IMR-90 (cell line): ENCODE measurements around the gene CCR5AS.

Experiments
- ATAC-seq: fragments of 200-7000 bp; cut with Tn5 transposase; 2 replicates; pipeline ENCODE4 v1.9.1; 2020; ENCODE audit warnings: low read depth, mild to moderate bottlenecking, moderate library complexity
- BruUV-seq: library from RNA; stranded (reverse); fragments of 400-500 nt; replicated peaks from 2 replicates; lab custom pipeline; 2021; lab: Mats Ljungman, UMichigan
- CTCF ChIA-PET: fragments of 300-600 bp; formaldehyde crosslinking; extraction: SDS; loops from one replicate; lab custom pipeline; 2021; ENCODE audit warnings: antibody characterized with exemption; lab: Yijun Ruan, JAX
- POLR2A ChIA-PET: fragments of 300-600 bp; sonication (Branson Sonifier 250); formaldehyde crosslinking; loops from one replicate; lab custom pipeline; 2022; ENCODE audit warnings: antibody characterized with exemption; ENCODE audit not compliant: unreplicated experiment; lab: Charles Lee
- DNase-seq: peaks from one replicate; pipeline ENCODE4 v3.0.0; 2013
- H2AFZ ChIP-seq: replicated peaks from 2 replicates; pipeline ENCODE3; 2013; ENCODE audit warnings: low read length, mild to moderate bottlenecking; ENCODE audit not compliant: poor library complexity
- H2AK5ac ChIP-seq: 2 replicates; pipeline ENCODE4 v1.6.1; 2013; ENCODE audit warnings: low read depth, low read length, inconsistent platforms
- H2AK9ac ChIP-seq: replicated peaks from 2 replicates; pipeline ENCODE3; 2013; ENCODE audit warnings: mild to moderate bottlenecking, low read depth, low read length, moderate library complexity; ENCODE audit not compliant: poor library complexity
- H2BK120ac ChIP-seq: 2 replicates; pipeline ENCODE4 v1.6.1; 2013; ENCODE audit warnings: low read depth, low read length, inconsistent platforms
- H2BK15ac ChIP-seq: 3 replicates; pipeline ENCODE4 v1.6.1; 2013; ENCODE audit warnings: low read depth, low read length, inconsistent platforms
- H2BK20ac ChIP-seq: 2 replicates; pipeline ENCODE4 v1.6.1; 2013; ENCODE audit warnings: low read depth, mild to moderate bottlenecking, inconsistent platforms, low read length, moderate library complexity
- H2BK5ac ChIP-seq: 2 replicates; pipeline ENCODE4 v1.6.1; 2013; ENCODE audit warnings: mild to moderate bottlenecking, low read depth, low read length, inconsistent platforms; ENCODE audit not compliant: poor library complexity, severe bottlenecking
- H3K14ac ChIP-seq: replicated peaks from 2 replicates; pipeline ENCODE4 v1.6.1; 2013; ENCODE audit warnings: low read depth, low read length, inconsistent platforms
- H3K18ac ChIP-seq: 2 replicates; pipeline ENCODE4 v1.6.1; 2013; ENCODE audit warnings: low read depth, low read length, control low read depth
- H3K23ac ChIP-seq: 2 replicates; pipeline ENCODE4 v1.6.1; 2013; ENCODE audit warnings: low read depth, low read length, inconsistent platforms
- H3K27ac ChIP-seq: 2 replicates; pipeline ENCODE4 v1.5.1; 2013; ENCODE audit warnings: mild to moderate bottlenecking, control low read depth, low read length; ENCODE audit not compliant: insufficient read depth
- H3K27me3 ChIP-seq: 2 replicates; pipeline ENCODE4 v1.6.1; 2013; ENCODE audit warnings: low read length; ENCODE audit not compliant: control insufficient read depth, insufficient read depth
- H3K36me3 ChIP-seq: 2 replicates; pipeline ENCODE4 v1.6.1; 2013; ENCODE audit warnings: low read length, mixed read lengths; ENCODE audit not compliant: control insufficient read depth, insufficient read depth
- H3K4ac ChIP-seq: 2 replicates; pipeline ENCODE4 v1.6.1; 2013; ENCODE audit warnings: low read depth, low read length, inconsistent platforms
- H3K4me1 ChIP-seq: 2 replicates; pipeline ENCODE4 v1.6.1; 2013; ENCODE audit warnings: low read length, mixed read lengths; ENCODE audit not compliant: control insufficient read depth, insufficient read depth
- H3K4me2 ChIP-seq: 2 replicates; pipeline ENCODE4 v1.6.1; 2013; ENCODE audit warnings: low read depth, mild to moderate bottlenecking, control low read depth, low read length, moderate library complexity
- H3K4me3 ChIP-seq: 2 replicates; pipeline ENCODE4 v1.5.1; 2013; ENCODE audit warnings: low read depth, mild to moderate bottlenecking, control low read depth, low read length, moderate library complexity; ENCODE audit not compliant: insufficient read depth
- H3K56ac ChIP-seq: 2 replicates; pipeline ENCODE4 v1.6.1; 2013; ENCODE audit warnings: low read length, inconsistent platforms; ENCODE audit not compliant: insufficient read depth; ENCODE audit errors: extremely low read depth
- H3K79me1 ChIP-seq, 2 experiments: 2 replicates each; pipeline ENCODE4 v1.6.1; 2013; ENCODE audit warnings: low read length in 2 of 2, inconsistent platforms in 1 of 2, low read depth in 1 of 2
- H3K9ac ChIP-seq: 2 replicates; pipeline ENCODE4 v1.6.1; 2013; ENCODE audit warnings: low read depth, low read length, control low read depth
- H3K9me1 ChIP-seq: 2 replicates; pipeline ENCODE4 v1.6.1; 2013; ENCODE audit warnings: low read length, inconsistent platforms; ENCODE audit not compliant: insufficient read depth
- H3K9me3 ChIP-seq: 2 replicates; pipeline ENCODE4 v1.6.1; 2013; ENCODE audit warnings: low read length; ENCODE audit not compliant: control insufficient read depth, insufficient read depth
- H4K20me1 ChIP-seq: 2 replicates; pipeline ENCODE4 v1.6.1; 2013; ENCODE audit warnings: low read length, inconsistent platforms; ENCODE audit not compliant: insufficient read depth
- H4K5ac ChIP-seq: 2 replicates; pipeline ENCODE4 v1.6.1; 2013; ENCODE audit warnings: mild to moderate bottlenecking, low read depth, low read length, control low read depth
- H4K8ac ChIP-seq, 2 experiments: 2 replicates each; pipeline ENCODE4 v1.6.1; 2013; ENCODE audit warnings: low read depth in 2 of 2, low read length in 2 of 2, control low read depth in 1 of 2, inconsistent platforms in 1 of 2
- H4K91ac ChIP-seq: 2 replicates; pipeline ENCODE4 v1.6.1; 2013; ENCODE audit warnings: low read depth, low read length, inconsistent platforms; ENCODE audit not compliant: insufficient read depth
- BHLHE40 ChIP-seq: fragments of 150-350 bp; IDR thresholded peaks from 2 replicates; pipeline ENCODE4 v1.6.1; 2016; ENCODE audit warnings: mild to moderate bottlenecking, low read depth, low read length
- CEBPB ChIP-seq: IDR thresholded peaks from 2 replicates; pipeline ENCODE4 v1.6.1; 2012; ENCODE audit warnings: low read depth, low read length, improper control_type of control experiment
- CHD1 ChIP-seq: IDR thresholded peaks from 2 replicates; pipeline ENCODE4 v1.6.1; 2012; ENCODE audit warnings: low read depth, low read length, improper control_type of control experiment
- FOS ChIP-seq: fragments of 150-350 bp; IDR thresholded peaks from 2 replicates; pipeline ENCODE4 v1.6.1; 2016; ENCODE audit warnings: low read depth, low read length
- MAZ ChIP-seq: IDR thresholded peaks from 2 replicates; pipeline ENCODE4 v1.6.1; 2012; ENCODE audit warnings: low read depth, mild to moderate bottlenecking, low read length, improper control_type of control experiment, moderate library complexity, borderline replicate concordance
- MXI1 ChIP-seq: IDR thresholded peaks from 2 replicates; pipeline ENCODE4 v1.6.1; 2012; ENCODE audit warnings: low read depth, mild to moderate bottlenecking, low read length, moderate library complexity, borderline replicate concordance
- NFE2L2 ChIP-seq: fragments of 150-350 bp; IDR thresholded peaks from 2 replicates; pipeline ENCODE4 v1.6.1; 2016; ENCODE audit warnings: low read depth, mild to moderate bottlenecking, low read length
- POLR2A ChIP-seq: IDR thresholded peaks from 2 replicates; pipeline ENCODE4 v1.6.1; 2012; ENCODE audit warnings: mild to moderate bottlenecking, low read depth, low read length
- RAD21 ChIP-seq: IDR thresholded peaks from 2 replicates; pipeline ENCODE4 v1.6.1; 2012; ENCODE audit warnings: low read length, improper control_type of control experiment
- RCOR1 ChIP-seq: IDR thresholded peaks from 2 replicates; pipeline ENCODE4 v1.6.1; 2012; ENCODE audit warnings: mild to moderate bottlenecking, low read length, improper control_type of control experiment; ENCODE audit not compliant: insufficient replicate concordance
- RFX5 ChIP-seq: IDR thresholded peaks from 2 replicates; pipeline ENCODE4 v1.8.0; 2012; ENCODE audit warnings: low read depth, mild to moderate bottlenecking, low read length, moderate library complexity
- SMC3 ChIP-seq: fragments of 150-350 bp; IDR thresholded peaks from 2 replicates; pipeline ENCODE4 v1.6.1; 2016; ENCODE audit warnings: low read depth, mild to moderate bottlenecking, antibody characterized with exemption, low read length, moderate library complexity
- WGBS, 2 experiments: methylation state at CpG; one replicate each; pipeline versions ENCODE4 v1.1.5 to v1.1.7; 2013; ENCODE audit warnings: missing lambda C conversion rate in 2 of 2; ENCODE audit not compliant: insufficient read length in 1 of 2; ENCODE audit errors: extremely low coverage in 2 of 2; 5-methylcytosine and 5-hydroxymethylcytosine counted together
- dilution Hi-C: fragments of 300-500 bp; cut with HindIII; formaldehyde crosslinking; loops from one replicate; pipeline ENCODE4 v1.14.3; 2018; ENCODE audit warnings: low sequenced_read_pairs; ENCODE audit not compliant: unreplicated experiment
- in situ Hi-C: fragments of 300-500 bp; cut with MboI; formaldehyde crosslinking; loops from 3 replicates; pipeline ENCODE4 v1.14.3; 2019; ENCODE audit warnings: low sequenced_read_pairs, inconsistent platforms, mixed read lengths
- intact Hi-C: fragments of 100-400 bp; cut with micrococcal nuclease; formaldehyde crosslinking; loops from 2 replicates; pipeline ENCODE4 v1.10.0; 2022
- TF ChIP-seq, protein P1 (sequence below): conservative IDR thresholded peaks from 2 replicates; pipeline ENCODE4 v1.5.1; 2012; ENCODE audit warnings: mild to moderate bottlenecking, low read depth, low read length, improper control_type of control experiment
- TF ChIP-seq, protein P2 (sequence below): fragments of 150-350 bp; IDR thresholded peaks from 2 replicates; pipeline ENCODE4 v1.6.1; 2017; ENCODE audit warnings: mild to moderate bottlenecking, antibody characterized with exemption, low read length, low read depth
- TF ChIP-seq, protein P3 (sequence below): fragments of 150-350 bp; IDR thresholded peaks from 2 replicates; pipeline ENCODE4 v1.6.1; 2016; ENCODE audit warnings: low read depth, mild to moderate bottlenecking, low read length, moderate library complexity, borderline replicate concordance

Gene CCR5AS

DNA sequence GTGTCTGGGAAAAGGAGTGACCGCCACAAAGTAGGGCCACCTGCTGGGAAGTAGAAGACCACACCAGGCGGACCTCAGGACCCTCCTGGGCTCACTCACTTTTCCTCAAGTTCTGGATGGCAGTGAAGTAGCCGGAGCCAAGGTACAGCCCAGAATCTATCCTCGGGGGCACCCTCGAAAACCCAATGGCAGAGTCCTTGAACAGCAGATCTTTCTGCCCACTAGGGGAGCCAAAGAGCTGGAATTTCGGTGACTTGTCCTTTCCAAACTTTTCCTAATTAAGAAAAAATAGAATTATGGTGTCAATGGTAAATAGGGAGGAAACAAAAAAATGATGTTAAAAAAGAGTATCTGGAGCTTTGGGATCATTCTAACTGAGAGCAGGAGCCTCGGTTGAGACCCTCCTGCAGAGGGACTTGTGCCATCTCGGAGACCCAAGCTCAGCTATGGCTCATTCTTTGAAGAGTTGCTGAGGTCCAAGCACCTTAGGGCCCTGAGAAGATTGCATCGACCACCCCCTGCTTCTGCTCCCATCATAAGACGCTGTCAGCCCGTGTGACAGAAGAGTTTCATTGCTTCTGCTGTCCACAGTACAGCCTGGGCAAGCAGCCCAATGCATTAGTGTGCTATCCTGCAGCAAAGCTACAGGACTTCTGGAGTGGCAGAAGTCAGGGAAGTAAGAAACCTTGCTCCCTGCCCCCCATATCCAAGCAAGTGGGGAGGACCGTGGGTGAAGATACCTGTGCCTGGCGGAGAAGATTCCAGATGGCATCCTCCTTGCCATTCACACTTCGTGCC lies 43.1 kb upstream of the CCR5AS start:
- WGBS, 2 experiments: 85% methylated on average over 6 of the region's 14 CpGs; no CpG with 5 or more reads in 1 of the 2 experiments
- no TSS peak for BruUV-seq
- TF ChIP-seq CEBPB (no peak), CHD1 (no peak), MAZ (no peak), POLR2A (no peak), RAD21 (peak; percentile 45), BHLHE40 (no peak), SMC3 (no peak), MXI1 (no peak), NFE2L2 (no peak), RCOR1 (no peak), RFX5 (no peak), FOS (no peak)
- TF ChIP-seq, protein P1, sequence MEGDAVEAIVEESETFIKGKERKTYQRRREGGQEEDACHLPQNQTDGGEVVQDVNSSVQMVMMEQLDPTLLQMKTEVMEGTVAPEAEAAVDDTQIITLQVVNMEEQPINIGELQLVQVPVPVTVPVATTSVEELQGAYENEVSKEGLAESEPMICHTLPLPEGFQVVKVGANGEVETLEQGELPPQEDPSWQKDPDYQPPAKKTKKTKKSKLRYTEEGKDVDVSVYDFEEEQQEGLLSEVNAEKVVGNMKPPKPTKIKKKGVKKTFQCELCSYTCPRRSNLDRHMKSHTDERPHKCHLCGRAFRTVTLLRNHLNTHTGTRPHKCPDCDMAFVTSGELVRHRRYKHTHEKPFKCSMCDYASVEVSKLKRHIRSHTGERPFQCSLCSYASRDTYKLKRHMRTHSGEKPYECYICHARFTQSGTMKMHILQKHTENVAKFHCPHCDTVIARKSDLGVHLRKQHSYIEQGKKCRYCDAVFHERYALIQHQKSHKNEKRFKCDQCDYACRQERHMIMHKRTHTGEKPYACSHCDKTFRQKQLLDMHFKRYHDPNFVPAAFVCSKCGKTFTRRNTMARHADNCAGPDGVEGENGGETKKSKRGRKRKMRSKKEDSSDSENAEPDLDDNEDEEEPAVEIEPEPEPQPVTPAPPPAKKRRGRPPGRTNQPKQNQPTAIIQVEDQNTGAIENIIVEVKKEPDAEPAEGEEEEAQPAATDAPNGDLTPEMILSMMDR: peak; percentile 50
- TF ChIP-seq, protein P2, sequence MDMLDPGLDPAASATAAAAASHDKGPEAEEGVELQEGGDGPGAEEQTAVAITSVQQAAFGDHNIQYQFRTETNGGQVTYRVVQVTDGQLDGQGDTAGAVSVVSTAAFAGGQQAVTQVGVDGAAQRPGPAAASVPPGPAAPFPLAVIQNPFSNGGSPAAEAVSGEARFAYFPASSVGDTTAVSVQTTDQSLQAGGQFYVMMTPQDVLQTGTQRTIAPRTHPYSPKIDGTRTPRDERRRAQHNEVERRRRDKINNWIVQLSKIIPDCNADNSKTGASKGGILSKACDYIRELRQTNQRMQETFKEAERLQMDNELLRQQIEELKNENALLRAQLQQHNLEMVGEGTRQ: no peak
- TF ChIP-seq, protein P3, sequence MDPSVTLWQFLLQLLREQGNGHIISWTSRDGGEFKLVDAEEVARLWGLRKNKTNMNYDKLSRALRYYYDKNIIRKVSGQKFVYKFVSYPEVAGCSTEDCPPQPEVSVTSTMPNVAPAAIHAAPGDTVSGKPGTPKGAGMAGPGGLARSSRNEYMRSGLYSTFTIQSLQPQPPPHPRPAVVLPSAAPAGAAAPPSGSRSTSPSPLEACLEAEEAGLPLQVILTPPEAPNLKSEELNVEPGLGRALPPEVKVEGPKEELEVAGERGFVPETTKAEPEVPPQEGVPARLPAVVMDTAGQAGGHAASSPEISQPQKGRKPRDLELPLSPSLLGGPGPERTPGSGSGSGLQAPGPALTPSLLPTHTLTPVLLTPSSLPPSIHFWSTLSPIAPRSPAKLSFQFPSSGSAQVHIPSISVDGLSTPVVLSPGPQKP: no peak

More for the DNA sequence above, 43.1 kb upstream of the CCR5AS start:
- Histone ChIP-seq H2BK5ac (no peak overlapping the region), H4K20me1 (no peaks in the 10 kb centered on the region), H3K27ac (no peak overlapping the region), H3K4me3 (no peak overlapping the region), H3K36me3 (no peaks in the 10 kb centered on the region), H3K27me3 (peaks cover 48% of the 10 kb centered on the region), H2BK120ac (no peak overlapping the region), H4K91ac (no peak overlapping the region), H3K9ac (no peak overlapping the region), H2AFZ (no peak overlapping the region), H4K8ac (no peak overlapping the region), H2BK20ac (no peak overlapping the region), H3K9me3 (no peaks in the 10 kb centered on the region), H3K79me1 (no peaks in the 10 kb centered on the region), H2BK15ac (no peak overlapping the region), H3K23ac (no peak overlapping the region), H3K14ac (no peak overlapping the region), H2AK5ac (no peak overlapping the region), H3K4me2 (no peak overlapping the region), H3K56ac (no peak overlapping the region), H4K5ac (no peak overlapping the region), H2AK9ac (no peak overlapping the region), H3K9me1 (no peaks in the 10 kb centered on the region), H3K4me1 (no peaks in the 10 kb centered on the region), H3K4ac (no peak overlapping the region), H3K18ac (no peak overlapping the region)
- ATAC-seq (no peak), DNase-seq (peak; percentile 8)
- intact Hi-C loops: no loop called here
- ChIA-PET CTCF (interaction anchor here (1.0 to 1.7 kb wide), 5 partner anchors 12 to 99 kb away, joined by 3 to 7 read pairs (median 5); no protein-coding TSS in a partner anchor), POLR2A (no interaction called here)
- in situ Hi-C loops: no loop called here
- dilution Hi-C loops: no loop called here
